Measurements from ENCODE around the gene CNTN5. TPM values are rescaled to one million over a fixed set of nuclear protein-coding genes. Genes with fewer than 3 reads are reported as not detected.

The CNTN5 gene
- total and polyA plus RNA-seq, 10 of the 15 experiments (the other 5 are each of a cell fraction or from before 2014, with no cell fraction given), result 0.01 TPM; not detected in 9

DNA sequence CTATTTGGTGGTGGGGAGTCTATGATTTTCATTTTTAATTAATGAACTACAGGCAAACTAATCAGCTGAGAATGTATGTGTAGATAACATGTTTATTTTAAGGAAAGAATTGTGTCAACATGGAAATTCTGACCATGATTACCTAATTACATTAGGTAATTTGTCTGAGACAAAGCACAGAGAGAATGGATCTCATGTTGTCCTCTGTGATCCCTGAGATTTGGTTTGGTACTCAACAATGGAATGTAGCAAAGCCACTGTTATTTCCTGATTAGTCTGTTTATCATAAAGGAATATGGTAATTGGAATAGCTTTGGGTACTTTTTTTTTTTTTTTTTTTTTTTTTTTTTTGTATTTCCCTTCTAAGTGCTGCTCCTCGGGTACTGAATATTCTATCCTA is 947.6 kb downstream of the CNTN5 start:
- Histone ChIP-seq H3K9ac (ENCODE audit: control insufficient read depth, insufficient read depth, low read length) (no peak overlapping the region), H3K36me3 (ENCODE audit: control insufficient read depth in 2 of 2, insufficient read depth in 2 of 2, low read length in 1 of 2) (no peaks in the 10 kb centered on the region), H3K4me1 (ENCODE audit: control insufficient read depth, insufficient read depth, low read length) (no peaks in the 10 kb centered on the region), H3K79me2 (ENCODE audit: control insufficient read depth, insufficient read depth, low read length) (no peaks in the 10 kb centered on the region), H3K4me3 (no peak overlapping the region), H3K27ac (ENCODE audit: control insufficient read depth, insufficient read depth) (no peak overlapping the region), H3K9me3 (replicated peaks; ENCODE audit: control insufficient read depth, insufficient read depth, low read length) (no peaks in the 10 kb centered on the region), H4K20me1 (ENCODE audit: control insufficient read depth, insufficient read depth) (no peaks in the 10 kb centered on the region), H2AFZ (ENCODE audit: control insufficient read depth, low read depth, low read length) (no peak overlapping the region), H3K4me2 (ENCODE audit: control insufficient read depth, insufficient read depth) (no peak overlapping the region), H3K27me3 (replicated peaks in 1 of 2; ENCODE audit: control insufficient read depth in 2 of 2, insufficient read depth in 2 of 2, low read length in 1 of 2) (no peaks in the 10 kb centered on the region)
- TF ChIP-seq, protein P1, sequence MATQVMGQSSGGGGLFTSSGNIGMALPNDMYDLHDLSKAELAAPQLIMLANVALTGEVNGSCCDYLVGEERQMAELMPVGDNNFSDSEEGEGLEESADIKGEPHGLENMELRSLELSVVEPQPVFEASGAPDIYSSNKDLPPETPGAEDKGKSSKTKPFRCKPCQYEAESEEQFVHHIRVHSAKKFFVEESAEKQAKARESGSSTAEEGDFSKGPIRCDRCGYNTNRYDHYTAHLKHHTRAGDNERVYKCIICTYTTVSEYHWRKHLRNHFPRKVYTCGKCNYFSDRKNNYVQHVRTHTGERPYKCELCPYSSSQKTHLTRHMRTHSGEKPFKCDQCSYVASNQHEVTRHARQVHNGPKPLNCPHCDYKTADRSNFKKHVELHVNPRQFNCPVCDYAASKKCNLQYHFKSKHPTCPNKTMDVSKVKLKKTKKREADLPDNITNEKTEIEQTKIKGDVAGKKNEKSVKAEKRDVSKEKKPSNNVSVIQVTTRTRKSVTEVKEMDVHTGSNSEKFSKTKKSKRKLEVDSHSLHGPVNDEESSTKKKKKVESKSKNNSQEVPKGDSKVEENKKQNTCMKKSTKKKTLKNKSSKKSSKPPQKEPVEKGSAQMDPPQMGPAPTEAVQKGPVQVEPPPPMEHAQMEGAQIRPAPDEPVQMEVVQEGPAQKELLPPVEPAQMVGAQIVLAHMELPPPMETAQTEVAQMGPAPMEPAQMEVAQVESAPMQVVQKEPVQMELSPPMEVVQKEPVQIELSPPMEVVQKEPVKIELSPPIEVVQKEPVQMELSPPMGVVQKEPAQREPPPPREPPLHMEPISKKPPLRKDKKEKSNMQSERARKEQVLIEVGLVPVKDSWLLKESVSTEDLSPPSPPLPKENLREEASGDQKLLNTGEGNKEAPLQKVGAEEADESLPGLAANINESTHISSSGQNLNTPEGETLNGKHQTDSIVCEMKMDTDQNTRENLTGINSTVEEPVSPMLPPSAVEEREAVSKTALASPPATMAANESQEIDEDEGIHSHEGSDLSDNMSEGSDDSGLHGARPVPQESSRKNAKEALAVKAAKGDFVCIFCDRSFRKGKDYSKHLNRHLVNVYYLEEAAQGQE (IDR thresholded peaks at IDR 0.05; ENCODE audit: low read depth, low read length), result no peak
- TF ChIP-seq MXI1 (IDR thresholded peaks at IDR 0.05; ENCODE audit: low read depth, low read length), result no peak
- TF ChIP-seq, protein P2, sequence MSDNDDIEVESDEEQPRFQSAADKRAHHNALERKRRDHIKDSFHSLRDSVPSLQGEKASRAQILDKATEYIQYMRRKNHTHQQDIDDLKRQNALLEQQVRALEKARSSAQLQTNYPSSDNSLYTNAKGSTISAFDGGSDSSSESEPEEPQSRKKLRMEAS (IDR thresholded peaks at IDR 0.05; ENCODE audit: low read depth, low read length), result no peak
- no peak for TF ChIP-seq ESRRA (IDR thresholded peaks at IDR 0.05; ENCODE audit: low read length)
- no peak for TF ChIP-seq RUNX3 (IDR thresholded peaks at IDR 0.05; ENCODE audit: low read length)
- no peak for TF ChIP-seq NBN (IDR thresholded peaks at IDR 0.05)
- no peak for TF ChIP-seq MYC (IDR thresholded peaks at IDR 0.05; ENCODE audit: insufficient read depth, insufficient read length, insufficient replicate concordance, low read length, severe bottlenecking)
- no peak for TF ChIP-seq PRDM15 (CRISPR knock-in tag; IDR thresholded peaks at IDR 0.05)
- no peak for TF ChIP-seq POLR2AphosphoS2 (IDR thresholded peaks at IDR 0.05; ENCODE audit: low read depth, low read length)
- no peak for TF ChIP-seq BRCA1 (IDR thresholded peaks at IDR 0.05; ENCODE audit: low read depth, low read length)
- no peak for TF ChIP-seq BHLHE40 (IDR thresholded peaks at IDR 0.05; ENCODE audit: borderline replicate concordance in 1 of 2, low read depth in 2 of 2, low read length in 1 of 2)
- no peak for TF ChIP-seq STAT1 (conservative IDR thresholded peaks at IDR 0.05)
- TF ChIP-seq HDAC6 (IDR thresholded peaks at IDR 0.05; ENCODE audit: unreplicated experiment), result no peak
- no peak for TF ChIP-seq ZZZ3 (IDR thresholded peaks at IDR 0.05; ENCODE audit: control insufficient read depth, insufficient read length, low read depth)
- TF ChIP-seq, protein P3, sequence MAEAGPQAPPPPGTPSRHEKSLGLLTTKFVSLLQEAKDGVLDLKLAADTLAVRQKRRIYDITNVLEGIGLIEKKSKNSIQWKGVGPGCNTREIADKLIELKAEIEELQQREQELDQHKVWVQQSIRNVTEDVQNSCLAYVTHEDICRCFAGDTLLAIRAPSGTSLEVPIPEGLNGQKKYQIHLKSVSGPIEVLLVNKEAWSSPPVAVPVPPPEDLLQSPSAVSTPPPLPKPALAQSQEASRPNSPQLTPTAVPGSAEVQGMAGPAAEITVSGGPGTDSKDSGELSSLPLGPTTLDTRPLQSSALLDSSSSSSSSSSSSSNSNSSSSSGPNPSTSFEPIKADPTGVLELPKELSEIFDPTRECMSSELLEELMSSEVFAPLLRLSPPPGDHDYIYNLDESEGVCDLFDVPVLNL (IDR thresholded peaks at IDR 0.05; ENCODE audit: low read depth, low read length), result no peak
- ChIA-PET RAD21 (ENCODE audit: unreplicated experiment) (no interaction called here), CTCF (no interaction called here), POLR2A (no interaction called here), SMC1A (ENCODE audit: uncharacterized antibody, unreplicated experiment) (interaction anchor here (1.0 kb wide), 1 partner anchor 74 kb away, joined by 3 read pairs; no protein-coding TSS in a partner anchor)
- intact Hi-C loops (cut with micrococcal nuclease; ENCODE audit: unreplicated experiment) (no loop called here), in situ Hi-C loops (cut with MboI) (no loop called here)
- BruUV-seq (replicated peaks), result no TSS peak
- DNase-seq (ENCODE audit: low read depth, low spot score) (no peak), FAIRE-seq (no peak), ATAC-seq (no peak)
- WGBS (ENCODE audit: insufficient coverage, insufficient replicate concordance, low lambda C conversion rate, missing lambda C conversion rate), result 0% methylated on average over 1 of the region's 1 CpG
